SH-SY5Y (cell line): ENCODE measurements around the gene GRIN2A.

Source experiments
- GATA2 ChIP-seq: IDR thresholded peaks from 2 replicates; pipeline ENCODE4 v1.6.1; 2011; ENCODE audit warnings: mild to moderate bottlenecking, low read depth, low read length
- GATA3 ChIP-seq: IDR thresholded peaks from 2 replicates; pipeline ENCODE4 v1.6.1; 2011; ENCODE audit warnings: low read depth, mild to moderate bottlenecking, low read length, moderate library complexity

DNA sequence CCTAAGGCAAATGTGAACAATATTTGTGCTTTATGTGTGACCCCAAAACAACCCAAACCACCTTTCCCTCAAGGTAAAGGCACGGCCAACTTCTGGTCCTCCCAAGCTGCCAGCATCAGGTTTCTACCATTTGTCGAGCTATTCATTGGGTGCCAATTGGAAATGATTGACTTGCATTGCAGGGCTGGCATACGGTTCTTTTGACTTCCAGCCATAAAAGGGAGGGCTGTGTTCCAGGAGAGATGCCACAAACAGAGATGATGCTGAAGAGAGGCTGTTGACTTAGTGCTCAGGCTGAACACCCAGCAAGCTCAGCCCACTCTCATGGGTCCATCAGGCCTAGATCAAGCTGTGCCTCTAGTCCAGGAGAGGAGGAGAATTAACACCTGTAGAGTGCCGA, 252.4 kb downstream of the GRIN2A start:
- TF ChIP-seq GATA2 (no peak), GATA3 (no peak)
